C4-2B (cell line): ENCODE data around the gene PROSER2.

Source experiments
- CTCF ChIP-seq: fragments of 450-650 bp; conservative IDR thresholded peaks from 2 replicates; pipeline ENCODE4 v1.5.1; 2017; ENCODE audit warnings: mild to moderate bottlenecking
- ZFX ChIP-seq: fragments of 450-650 bp; IDR thresholded peaks from 2 replicates; pipeline ENCODE4 v1.6.1; 2017

- TF ChIP-seq CTCF (no peak), ZFX (no peak)
Measured at GRCh38 chr10:11861341-11861740, 38.2 kb downstream of the PROSER2 start.
